Activated gamma-delta T cell (primary cell): ENCODE measurements around the gene RAB8B.

ENCODE experiments used
- DNase-seq: peaks from one replicate; lab custom pipeline; 2025; lab: John Stamatoyannopoulos, UW

Gene RAB8B

DNA sequence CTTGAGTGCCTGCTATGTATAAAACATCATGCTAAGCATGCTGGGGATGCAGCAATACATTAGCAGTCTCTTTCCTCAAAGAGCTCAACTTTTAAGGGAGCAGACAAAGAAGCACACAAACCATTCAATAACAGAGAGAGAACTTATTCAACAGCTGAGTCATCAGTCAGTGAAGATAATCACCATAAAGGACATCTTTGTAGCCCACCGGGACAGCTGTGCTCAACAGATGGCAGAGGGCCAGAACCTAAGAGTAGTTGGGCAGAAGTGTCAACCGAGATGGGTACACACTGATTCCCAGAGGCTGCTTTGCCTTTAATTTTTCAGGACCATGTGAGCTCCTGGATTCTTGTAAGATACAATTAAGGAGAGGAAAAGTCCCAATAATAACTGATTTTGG, 4.2 kb upstream of the RAB8B start:
- no peak for DNase-seq

DNA sequence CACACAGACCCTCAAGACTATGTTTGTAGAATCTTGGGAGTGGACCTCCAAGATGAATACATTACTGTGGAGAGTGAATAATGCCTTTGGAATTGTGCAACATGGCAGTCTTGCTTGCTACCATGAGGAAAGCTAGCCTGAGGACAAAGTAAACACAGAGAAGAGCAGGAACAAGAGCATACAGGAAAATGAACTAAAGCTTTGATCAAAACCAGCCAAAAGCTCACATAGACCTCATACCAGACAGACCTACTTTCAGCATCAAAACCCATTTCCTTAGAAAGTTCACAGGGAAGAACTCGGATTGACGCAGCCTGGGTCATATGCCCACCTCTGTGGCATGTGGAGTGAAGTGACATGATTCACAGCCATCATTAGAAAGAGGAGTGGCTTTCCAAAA, 3.3 kb upstream of the RAB8B start:
- no peak for DNase-seq

DNA sequence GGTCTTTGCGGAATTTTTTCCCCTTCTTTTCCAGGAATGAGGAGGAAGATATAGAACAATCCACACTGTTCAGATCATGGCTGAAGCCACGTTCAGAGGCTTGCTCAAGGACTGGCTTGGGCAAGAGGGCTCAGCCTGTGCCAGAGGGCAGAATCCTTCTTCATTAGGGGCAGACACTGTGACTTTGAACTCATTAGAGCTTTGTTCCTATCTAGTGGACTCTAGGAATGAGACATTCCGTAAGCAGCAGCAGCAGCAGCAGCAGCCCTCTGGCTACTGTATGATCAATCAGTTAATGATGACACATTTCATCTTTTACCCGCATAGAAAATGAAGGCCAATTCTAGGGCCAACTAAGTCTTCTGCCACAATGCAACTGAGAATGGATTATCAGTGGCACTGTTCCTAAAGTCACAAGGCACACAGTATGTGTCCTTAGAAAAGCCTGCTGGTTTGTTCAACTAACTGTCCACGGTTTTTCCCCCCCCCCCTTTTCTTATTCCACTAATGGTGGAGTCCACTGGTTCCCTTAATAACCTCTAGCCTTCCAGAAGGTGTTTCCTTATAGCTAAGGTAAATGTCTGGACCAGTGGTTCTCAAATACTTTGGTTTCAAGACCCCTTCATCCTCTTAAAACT, 1.7 kb upstream of the RAB8B start:
- DNase-seq, result no peak

DNA sequence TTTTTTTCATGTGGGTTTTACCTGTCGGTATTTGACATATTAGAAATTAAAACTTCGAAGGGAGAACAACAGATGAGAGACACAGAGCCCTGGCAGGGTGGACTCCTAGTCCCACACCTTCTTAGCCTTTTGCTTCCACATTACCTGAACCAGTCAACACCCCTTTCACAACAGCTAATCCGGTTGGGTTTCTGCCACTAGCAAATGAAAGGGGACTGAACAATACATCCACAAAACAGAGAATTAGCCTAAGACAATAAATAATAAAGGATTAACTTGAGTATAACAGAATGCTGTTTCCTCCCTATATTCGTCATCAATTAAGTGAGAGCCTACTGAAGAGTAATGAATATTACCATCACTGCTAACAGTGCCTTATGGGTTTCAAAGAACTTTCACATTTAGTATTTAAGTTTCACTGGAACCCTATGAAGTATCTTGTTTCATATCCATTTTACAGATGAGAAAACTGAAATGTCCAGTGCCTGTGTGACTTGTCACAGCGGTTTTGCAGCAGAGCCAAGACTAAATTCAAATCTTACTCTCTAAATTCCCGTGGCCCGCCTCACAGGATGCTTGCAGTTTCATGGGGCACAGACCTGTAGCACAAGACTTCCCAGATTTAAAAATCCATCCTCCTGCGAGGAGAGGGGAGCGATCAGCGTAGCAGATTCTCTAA, 1.0 kb upstream of the RAB8B start:
- DNase-seq, result no peak

DNA sequence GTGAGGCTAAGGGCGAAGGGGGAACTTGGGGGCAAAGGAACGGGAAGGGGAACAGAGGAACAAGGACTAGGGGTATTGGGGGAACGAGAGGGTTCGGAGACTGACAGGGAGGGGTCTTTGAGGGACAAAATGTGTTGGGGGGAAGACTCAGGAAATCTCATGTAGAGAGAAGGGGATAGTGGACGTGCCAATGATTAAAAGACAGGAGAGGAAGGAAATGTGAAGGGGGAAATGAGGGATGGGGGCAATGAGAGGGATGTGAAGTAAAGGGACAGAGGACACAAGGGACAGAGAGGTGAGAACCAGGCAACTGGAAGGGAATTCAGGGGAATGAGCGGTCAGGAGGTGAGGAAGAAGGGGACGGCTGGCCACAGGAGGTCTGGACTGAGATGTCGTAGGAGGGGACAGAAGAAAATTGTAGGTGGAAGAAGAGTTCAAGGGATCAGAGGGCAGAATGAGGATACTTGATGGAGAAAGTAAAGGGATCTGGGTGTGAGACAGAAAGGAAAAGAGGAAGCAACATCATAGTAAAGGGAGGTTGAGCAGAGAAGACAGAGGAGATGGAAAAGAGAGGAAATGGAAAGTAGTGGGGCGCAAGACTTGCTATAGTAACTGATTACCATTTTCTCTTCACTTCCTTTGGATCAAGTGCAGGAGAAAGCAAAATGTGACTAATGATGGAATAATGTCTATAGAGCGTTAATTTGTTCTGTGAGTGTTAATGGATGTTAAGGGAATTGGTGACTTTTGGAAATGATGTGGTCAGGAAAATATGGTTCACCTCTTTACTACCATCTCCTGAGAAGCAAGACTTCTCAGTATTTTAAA, 749 bp downstream of the RAB8B start:
- DNase-seq, result no peak

DNA sequence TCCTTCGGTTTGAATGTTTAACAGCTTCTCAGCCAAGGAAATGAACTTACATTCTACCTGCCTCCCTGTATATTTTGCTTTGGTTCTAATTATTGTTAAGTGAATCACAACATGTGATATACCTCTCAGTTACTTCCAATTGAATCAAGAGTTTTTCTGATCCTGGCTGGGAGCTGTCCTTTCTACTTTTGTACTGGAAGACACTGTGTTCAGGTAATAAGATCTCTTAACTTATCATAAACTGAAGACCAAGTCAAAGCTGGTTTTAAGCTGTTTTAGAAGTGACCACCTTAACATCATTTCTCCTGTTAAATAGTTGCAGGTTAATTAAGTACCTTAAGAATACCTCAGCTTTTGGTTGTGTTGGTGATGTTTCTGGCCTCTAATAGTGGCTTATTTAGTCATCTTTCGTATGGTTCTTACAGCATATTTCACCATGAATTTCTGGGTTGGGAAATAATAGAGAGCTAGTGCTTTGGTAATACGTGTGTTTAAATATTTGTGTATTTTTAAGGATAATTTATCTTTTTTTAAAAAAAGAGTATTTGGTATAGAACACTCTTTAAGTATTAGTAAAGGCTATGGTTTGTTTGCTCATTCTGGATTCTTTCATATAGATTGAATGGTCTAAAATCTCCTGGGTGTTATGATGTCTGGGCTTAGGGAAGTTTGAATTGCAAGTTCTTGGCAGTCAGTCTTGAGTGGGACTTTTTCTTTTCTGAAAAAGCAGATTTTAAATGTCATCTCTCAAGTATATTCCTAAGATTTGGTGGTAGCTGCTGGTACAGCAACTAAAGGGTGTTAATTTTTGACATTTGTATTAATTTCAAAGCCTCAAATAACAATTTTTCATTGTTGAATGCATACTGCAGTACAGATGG, 1.6 kb downstream of the RAB8B start:
- DNase-seq, result no peak

DNA sequence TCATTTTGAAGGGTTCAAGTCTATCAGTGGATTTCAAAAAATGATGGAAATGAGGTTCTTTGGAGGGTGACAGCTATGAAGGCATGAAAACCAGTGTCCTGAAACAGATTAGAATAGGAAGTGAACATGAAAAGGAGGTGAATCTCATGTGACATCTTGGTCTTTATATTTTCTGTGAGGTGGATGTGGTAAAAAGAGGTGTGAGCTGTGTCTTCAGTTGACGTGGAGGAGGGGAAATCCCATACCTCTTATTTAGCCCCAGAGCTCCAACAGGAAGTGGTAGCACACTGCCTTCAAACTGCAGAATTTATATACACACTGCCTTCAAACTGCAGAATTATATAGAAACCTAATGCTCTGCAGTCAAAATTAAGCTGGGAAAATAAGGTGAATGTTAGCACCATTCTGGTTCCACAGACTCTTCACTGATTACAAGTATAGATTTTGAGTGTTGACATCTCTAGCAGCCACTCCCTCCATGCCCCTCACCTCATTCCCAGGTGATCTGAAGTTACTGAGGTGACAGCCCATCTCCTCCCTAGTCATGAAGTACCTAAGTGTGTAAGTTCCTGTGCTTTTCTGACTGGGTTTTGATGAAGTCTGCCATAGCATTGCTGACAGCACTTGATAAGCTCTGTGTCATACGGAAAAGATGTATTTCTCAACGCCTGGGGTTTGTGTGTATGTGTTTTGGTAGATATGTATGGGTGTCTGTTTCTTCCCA, 2.7 kb downstream of the RAB8B start:
- no peak for DNase-seq

DNA sequence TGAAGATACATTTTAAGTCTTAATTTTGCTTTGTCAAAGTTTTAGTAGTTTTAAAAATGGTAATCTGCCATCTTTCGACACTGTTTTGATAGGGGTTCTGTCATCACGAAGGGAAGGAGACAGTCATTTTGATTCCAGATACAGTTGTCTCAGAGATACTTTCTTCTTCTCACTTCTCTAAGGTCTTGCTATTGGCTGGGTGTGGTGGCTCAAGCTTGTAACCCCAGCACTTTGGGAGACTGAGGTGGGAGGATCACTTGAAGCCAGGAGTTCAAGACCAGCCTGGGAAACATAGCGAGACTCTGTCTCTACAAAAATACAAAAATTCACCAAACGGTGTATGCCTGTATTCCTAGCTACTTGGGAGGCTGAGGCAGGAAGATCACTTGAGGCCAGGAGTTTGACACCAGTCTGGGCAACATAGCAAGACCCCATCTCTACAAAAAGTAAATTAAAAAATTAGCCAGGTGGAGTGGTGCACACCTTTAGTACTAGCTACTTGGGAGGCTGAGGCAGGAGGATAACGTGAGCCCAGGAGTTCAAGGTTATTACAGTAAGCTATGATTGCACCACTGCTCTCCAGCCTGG, 3.3 kb downstream of the RAB8B start:
- no peak for DNase-seq

DNA sequence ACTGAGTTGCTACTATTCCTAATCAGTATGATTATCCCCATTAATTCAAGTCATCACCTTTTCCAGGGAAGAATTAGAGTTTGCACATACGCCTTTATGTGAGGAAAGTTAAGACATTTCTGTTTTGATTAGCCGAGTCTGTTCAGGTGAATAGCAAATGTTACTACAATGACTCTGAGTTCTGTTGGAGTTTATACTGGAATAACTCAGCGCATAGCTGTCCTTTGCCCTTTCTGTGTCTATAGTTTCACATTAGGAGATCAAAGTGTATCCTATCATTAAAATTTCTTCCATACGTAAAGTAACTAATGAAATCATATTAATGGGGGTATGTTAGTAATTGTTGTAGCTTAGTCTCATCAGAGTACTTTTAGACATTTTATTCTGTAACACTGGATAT, 4.9 kb downstream of the RAB8B start:
- DNase-seq, result no peak

DNA sequence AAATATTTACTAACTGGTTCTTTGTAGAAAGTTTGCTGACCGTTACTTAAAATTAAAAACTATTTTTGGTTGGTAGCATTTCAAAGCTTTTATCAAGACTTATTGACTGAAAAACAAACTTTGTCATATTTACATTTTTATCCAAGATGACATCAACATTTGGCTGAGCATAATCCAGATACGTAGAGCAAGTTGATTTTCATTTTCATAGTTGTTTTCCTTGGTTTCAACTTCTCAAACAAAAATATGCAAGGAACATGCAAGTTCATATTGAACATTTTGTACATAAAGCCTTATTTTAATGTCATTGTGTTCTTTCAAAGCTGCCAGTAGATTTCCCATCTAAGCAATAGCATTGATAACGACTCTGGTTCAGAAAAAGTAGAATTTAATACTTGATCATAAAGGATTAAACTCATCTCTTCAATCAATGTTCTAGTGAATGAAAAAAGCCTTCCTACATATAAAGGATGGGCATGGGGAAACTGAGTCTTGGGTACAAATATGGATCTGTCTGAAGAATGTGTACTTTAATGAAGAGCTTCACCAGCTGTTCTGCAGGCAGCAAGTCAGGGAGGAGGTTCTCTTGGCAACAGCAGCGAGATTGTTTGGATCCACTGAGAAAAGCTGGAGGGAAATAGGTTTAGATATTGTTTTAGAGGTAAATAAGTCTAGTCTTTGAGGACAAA, 5.6 kb downstream of the RAB8B start:
- no peak for DNase-seq

DNA sequence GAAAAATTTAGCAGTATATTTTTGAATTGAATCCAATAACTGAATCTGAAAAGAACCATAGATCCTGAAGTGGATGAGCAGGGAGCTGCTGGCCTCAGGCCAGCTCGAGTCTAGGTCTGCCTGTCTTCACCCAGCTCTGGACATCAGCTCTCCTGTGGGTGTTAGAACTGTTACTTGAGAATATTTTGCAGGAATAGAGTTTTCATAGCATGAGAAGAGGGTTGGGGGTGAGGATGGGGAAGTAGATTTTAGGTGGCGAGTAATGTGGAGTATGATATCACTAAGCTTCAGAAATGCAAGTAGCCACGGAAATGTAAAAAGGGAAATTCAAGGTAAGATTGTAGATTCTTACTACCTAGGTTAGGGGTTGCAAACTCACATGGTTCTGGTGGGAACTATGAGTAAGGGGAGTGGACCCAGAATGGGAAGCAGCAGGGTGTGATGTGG, 6.2 kb downstream of the RAB8B start:
- DNase-seq, result no peak

DNA sequence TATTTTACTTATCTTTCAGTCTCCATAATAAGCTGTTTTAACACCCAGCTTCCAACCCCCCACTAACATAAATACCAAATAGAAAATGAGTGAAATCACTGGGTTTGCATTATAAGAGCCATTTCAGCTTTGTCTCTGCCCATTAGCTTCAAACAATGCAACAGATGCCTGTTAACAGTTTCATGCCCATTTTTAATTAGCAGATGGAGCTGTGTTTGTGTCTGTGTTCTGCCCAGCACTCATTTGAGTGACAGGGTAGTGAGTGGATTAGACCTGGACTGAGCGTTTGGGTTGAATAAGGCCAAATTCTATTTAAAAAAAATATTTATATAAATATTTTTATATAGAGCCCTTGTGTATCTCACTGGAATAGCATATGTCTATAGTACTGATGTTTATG, 7.4 kb downstream of the RAB8B start:
- DNase-seq, result no peak

DNA sequence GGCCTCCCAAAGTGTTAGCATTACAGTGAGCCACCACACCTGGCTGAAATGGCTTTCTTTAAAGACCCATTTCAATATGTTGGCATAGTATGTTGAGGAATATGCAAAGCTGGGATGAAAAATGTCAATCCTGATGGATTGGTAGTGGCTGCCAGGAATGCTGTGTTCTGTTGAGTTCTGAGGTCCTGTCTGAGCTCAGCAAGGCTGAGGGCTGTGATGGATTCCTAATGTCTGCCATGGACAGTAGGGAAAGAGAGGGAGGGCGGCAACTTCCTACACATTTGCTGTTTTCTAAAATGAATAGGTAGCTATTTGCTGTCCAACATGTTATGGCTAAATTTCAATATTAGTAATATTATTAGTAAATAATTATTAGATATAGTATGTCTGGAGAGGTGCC, 8.2 kb downstream of the RAB8B start:
- no peak for DNase-seq

DNA sequence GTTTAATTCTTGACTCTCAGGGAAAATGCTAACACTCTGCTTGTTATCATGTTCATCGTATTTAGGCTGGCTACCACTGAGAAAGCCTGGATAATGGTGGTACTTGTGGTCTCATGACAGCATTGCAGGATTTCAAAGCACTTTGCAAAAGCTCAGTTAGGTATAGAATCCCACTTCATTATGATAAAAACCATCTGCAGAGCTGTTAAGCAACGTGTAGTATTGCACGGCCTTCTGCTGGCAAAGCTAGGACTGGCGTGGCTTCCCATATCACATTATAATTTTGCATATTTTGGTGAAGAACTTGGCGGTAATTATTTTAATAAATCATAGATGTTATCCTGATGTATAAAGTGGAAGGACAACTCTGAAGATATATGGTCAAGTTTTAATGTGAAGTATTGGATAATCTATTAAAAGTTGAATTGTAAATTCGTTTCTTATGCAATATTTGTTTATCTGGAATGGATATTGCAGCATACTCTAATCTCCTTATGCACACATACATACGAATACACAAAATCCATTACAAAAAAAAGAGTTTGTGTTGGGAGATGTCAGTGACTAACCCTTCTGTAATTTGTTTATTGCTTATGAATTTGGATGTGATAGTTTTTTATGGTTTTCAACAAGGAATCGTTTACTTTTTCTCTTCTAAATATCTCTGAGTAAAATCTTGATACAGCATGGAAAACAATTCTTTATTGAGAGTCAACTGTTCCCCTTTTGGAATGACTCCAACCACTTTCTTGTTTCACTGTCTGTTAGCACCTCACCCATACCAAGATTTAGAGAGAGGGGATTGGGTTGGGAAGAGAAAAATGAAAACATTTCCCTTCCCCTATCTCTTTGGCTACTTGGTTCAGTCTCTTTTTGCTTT, 9.2 kb downstream of the RAB8B start:
- DNase-seq, result no peak

DNA sequence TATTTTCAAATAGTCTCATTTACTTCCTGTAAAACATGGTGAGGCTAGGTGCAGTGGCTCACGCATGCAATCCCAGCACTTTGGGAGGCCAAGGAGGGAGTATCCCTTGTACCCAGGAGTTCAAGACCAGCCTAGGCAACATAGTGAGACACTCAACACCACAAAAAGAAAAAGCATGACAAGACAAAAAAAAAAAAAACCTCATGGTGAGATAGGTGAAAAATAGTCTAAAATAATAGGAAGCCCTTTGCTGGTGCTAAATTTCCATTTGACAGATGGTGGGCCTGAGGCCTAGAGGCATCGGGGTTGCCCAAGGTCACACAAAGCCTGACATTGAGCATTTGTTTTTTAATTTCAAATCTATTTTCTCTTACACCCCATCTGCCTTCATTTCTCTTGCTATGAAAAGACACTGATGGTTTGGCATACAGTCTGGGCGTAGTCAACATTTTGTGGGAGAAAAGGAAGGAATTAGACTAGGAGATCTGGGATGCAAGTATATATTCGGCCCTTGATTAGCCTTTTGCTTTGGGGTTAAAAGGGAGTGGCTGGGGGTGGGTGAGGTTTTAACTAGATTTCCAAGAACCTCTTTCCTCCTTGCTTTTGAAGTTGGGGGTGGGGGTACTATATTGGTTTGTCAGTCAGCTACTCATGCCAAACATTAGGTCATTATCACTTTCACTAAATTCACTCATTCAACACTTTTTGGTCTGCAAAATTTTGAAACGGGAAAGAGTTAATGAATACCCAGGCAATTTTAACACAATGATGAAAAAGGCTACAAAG, 11.3 kb downstream of the RAB8B start:
- DNase-seq, result no peak

DNA sequence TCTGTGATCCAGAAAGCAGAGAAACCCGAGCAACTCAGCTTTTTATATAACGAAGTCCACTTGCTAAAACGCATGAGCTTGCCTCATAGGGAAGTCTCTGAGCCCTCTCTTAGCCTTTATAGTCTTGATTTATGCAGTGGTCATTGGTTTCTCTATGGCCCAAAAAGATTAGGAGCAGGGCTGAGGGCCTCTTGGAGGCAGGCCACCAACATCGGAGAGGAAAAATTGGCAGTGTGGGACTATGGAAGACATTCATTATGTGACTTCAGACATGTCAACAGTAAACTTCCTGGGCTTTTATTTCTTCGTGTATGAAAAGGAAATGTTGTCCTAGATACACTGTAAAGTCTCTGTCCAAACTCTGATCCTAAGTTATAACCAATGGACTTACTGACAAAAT, 13.5 kb downstream of the RAB8B start:
- DNase-seq, result no peak

DNA sequence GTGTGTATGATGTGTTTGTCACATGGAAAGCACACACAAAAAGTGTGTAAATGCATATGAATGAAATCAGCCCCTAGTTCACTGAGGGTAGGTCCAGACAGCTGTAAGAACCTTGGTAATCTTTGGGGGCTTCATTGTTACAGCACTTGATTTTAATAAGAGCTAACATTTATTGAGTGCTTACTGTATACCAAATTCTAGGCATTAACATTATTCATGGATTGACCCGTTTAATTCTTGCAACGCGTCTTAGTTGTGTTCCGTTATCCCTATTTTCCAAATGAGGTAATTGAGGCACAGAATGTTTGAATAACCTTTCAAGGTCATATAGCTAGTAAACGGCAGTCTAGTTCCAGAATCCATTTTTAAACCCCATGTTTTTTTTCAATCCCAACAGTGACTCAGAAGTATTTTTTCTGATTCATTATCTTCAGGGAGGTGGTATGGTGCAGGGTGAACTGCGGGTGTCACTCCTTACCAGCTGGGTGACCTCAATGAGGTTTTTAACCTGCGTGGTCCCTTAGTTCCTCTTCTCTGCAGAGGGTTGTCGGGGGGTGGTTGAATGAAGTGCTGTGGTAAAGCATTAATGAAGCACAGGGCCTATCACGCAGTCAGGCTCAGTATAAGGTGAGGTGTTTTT, 14.2 kb downstream of the RAB8B start:
- DNase-seq, result no peak

DNA sequence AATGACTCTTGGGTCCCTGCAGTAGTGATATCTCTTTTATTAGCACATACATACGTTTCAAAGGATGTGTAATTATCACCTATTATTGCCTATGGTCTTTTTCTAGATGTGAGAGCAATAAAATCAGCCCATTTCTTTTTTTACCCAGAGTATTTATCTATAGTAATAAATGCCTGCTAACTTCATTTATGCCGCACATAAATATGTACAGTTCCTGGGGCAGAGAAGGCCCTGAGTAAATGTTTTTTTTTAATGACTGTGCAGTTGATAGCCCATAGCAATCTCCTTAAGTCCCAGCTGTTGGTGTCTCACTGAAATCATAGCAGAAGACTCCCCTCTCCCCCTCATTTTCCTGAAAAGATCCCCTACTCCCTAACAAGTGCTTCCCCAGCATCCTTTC, 16.7 kb downstream of the RAB8B start:
- no peak for DNase-seq
